GM21723 (cell line): ENCODE measurements around the gene SGSM1.
"Not testable (repeated sequence)": the region's sequence is repeated elsewhere in the genome, so short reads cannot be mapped to it uniquely, and the experiment has no call there.

ENCODE experiments used
- ATAC-seq: cut with Tn5 transposase; IDR thresholded peaks from one replicate; pipeline ENCODE4 v1.9.1; 2021; ENCODE audit warnings: mild to moderate bottlenecking, moderate library complexity; ENCODE audit not compliant: unreplicated experiment

The SGSM1 gene

DNA sequence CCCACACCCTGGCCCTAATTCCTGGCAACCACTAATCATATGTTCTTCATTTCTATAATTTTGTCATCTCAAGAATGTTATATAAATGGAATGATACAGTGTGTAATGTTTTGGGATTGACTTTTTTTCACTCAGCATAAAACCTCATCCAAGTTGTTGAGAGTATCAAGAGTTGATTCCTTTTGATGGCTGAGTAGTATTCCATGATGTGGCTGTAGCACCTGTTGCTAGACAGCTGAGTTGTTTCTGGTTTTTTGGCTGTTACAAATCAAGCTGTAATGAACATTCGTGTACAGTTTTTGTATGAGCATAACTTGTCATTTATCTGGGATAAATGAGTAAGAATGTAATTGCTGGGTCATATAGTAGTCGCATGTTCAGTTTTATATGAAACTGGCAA lies 81.2 kb downstream of the SGSM1 start:
- ATAC-seq = no peak

DNA sequence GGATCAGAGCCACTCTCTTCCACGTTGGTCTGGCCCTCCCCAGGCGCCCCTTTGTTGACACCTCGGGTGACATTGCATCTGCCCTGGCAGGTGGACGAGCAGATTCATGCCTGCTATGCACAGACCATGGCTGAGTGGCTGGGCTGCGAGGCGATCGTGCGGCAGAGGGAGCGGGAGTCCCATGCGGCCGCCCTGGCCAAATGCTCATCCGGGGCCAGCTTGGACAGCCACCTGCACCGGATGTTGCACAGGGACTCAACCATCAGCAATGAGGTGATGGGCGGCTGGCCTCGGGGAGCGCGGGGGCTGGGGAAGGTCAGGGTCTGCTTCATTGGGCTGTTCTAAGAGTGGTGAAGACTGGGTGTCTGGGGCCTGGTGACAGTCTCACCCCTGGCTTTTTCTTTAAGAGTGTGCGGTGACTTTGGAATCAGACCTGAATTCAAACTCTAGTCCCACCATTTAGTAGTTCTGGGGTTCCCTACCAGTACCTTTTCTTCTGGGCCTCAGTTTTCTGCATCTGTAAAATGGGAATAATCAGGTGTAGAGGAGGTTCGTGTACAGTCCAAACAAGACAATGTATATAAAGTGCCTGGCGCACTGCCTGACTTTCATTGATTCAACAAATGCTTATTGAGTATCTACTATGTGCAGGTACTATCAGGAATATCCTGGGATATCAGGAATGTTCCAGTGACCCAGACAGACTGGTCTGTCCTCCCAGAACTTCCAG lies 87.5 kb downstream of the SGSM1 start:
- ATAC-seq = no peak

DNA sequence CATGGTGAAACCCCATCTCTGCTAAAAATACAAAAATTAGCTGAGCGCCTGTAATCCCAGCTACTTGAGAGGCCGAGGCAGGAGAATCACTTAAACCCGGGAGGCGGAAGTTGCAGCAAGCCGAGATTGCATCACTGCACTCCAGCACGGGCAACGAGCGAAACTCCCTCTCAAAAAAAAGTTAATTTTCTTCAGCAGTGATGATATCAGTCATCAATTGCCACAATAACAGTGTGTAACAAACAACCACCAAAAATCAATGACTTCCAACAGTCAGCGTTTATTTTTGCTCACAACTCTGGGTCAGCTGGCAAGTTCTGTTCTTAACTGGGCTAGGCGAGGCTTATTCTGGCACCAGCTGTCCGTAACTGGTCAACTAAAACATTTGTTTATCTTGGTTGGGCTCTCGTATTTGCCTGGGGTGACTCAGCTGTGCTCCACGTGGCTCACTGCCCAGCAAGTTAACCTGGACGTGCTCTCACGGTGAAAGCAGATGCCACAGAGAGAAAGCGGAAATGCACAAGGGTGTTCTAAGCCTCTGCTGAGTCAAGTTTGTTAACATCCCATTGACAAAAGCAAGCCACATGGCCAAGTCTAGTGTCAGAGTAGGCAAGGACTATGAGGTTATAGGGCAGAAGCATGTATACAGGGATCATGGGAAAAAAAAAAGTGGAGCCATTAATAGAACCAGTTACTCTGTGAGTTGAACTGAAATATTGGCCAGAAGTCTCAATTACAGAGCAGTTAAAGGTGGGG lies 88.4 kb downstream of the SGSM1 start:
- ATAC-seq = no peak

DNA sequence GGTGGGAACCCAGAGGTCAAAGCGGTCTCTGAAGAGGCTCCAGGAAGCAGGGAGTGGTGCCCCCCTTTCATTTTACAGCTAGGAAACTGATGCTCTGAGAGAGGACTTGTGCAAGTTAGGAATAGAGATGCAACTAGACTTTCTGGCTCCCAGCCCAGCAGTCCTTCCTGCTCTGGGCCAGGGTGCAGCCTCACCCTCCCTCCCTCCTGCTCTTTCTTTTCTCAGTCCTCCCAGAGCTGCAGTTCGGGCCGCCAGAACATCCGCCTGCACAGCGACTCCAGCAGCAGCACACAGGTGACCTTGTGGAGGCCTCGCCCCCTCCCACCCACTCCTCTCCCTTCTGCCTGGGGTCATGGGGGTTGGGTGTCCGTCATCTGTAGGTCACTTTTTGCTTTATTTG lies 89.0 kb downstream of the SGSM1 start:
- ATAC-seq = no peak

DNA sequence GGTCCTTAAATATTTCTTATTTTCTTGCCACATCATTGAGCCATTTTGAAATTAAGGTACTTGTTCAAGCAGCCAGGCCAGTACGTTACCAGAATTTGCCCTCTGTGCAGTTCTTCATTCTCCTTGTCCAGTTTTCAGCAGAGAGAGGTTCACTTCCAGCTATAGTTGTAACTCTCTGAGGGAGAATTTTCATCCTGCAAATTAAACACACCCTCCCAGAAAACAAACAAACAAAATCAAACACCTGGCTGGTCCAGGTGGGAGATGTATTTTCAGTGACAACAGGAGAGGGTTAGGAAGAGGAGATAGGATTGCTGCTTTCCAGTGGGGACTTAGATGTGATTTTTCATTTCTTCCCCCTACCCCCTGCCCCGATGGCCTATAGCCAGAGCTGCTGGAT lies 95.4 kb downstream of the SGSM1 start:
- ATAC-seq = no peak

DNA sequence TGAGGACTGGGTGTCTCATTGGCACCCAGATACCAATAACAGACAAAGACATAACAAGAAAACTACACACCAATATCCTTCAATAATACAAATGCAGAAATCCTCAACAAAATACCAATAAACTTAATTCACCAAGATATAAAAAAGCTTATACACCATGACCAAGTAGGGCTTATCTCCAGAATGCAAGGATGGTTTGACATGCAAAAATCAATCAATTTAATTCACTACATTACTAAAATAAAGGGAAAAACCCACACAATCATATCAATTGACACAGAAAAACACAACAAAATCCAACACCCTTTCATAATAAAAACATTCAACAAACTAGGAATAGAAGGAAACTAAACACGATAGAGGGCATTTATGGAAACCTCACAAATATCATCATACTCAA lies 99.9 kb downstream of the SGSM1 start:
- ATAC-seq = no peak

DNA sequence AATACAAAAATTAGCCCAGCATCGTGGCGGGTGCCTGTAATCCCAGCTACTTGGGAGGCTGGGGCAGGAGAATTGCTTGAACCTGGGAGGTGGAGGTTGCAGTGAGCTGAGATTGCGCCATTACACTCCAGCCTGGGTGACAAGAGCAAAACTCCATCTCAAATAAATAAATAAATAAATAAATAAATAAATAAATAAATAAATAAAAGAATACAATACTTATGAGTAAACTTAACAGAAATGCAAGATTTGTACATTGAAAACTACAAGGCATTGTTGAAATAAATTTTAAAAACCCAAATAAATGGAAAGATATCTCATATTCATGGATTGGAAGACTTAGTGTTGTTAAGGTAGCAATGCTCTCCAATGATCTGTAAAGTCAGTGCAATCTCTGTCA lies 101.1 kb downstream of the SGSM1 start:
- not testable (repeated sequence) for ATAC-seq

DNA sequence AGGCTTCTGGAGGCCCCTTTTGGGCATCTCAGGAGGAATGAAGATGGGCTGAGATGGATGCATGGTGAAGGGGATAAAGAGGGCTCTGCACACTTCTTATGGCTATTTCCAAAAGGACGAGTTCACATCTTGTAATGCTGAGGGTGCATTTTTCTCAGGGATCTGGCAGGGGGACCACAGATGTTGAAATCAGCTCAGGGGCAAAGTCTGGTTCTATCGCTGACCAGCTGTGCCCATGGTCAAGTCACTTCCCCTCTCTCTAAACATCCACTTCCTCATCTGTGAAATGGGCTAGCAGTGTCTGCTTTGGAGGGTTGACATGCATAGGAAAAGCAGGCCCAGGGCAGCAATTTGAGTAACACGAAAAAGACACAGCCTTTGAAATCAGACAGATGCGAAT lies 114.0 kb downstream of the SGSM1 start:
- no peak for ATAC-seq

DNA sequence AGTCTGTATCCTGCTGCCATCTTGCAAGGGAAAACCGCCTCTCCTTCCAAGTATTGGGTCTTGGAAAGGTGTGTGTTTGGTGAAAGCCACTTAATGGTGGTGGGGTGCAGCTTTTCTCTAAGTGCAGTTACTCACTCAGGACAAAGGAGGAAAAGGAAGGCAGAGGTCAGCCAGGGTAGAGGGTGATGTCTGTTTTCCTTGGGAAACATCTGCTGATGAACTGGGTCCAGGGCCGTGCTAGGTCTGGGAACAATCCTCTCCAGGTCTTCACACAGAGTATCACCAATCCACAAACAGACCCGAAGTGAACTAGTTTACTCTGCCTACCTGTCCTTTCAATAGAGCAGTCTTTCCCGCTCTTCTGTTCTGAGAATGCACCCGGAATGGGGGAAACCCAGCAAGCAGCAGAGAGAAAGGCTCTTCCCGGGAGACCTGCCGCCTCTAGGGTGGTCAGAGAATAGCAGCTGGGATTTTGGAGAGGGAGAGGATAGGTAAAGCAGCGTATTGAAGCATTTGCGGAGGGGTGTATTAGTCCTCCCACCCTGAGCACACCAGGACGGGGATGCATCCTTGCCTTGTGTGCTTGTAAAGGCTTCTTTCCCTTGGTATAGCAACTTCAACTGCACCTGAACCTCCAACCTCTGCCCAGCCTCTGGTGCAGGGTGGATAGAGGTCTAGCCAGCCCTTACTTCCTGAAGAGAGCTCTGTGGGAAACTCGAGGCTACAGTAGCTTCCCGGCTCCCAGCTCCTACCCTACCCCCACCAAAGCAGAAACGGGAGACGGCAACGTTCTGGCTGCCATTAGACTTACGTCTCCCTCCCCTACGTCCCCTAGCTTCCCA lies 119.8 kb downstream of the SGSM1 start:
- ATAC-seq = no peak

DNA sequence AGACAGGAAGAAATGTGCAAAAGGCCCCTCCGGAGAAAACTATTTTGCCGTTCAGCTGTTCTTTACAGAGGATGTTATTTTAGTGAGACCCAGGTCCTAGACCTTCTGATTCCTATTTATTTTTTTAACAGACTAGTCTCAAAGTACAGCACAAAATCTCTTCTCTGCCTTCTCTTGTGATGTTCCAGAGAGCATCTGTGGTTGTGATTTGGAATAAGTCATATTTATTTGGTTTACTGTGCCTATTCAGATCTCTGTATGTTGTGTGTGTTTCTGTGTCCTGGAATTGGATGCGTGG lies 120.4 kb downstream of the SGSM1 start:
- ATAC-seq = no peak

DNA sequence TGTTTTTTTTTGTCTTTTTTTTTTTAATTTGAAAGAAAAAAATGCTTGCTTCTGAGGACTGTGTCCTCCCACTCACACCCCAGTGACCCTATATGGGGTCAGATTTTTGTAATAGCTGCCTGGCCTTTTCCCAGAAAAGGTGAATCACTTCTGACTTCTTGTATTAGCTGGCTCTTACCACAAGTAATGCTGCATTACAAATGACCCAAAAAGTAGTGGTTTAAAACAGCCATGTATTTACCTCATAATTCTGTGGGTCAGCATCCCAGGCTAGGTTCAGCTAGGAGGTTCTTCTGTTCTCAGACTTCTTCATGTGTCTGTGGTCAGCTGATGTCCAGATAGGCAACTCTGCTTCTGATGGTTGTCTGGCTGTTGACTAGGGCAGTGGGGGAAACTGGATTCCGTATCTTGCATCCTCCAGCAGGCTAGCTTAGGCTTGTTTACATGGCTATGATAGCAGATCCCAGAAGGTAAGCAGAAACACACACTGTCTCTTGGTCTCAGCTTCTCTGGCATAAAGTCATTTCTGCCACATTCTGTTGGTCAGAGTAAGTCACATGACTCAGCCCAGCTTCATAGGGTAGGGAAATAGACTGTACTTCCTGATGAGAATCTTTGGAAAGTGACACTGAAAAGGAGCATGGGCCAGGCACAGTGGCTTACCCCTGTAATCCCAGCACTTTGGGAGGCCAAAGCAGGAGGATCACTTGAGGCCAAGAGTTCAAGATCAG lies 121.0 kb downstream of the SGSM1 start:
- no peak for ATAC-seq

DNA sequence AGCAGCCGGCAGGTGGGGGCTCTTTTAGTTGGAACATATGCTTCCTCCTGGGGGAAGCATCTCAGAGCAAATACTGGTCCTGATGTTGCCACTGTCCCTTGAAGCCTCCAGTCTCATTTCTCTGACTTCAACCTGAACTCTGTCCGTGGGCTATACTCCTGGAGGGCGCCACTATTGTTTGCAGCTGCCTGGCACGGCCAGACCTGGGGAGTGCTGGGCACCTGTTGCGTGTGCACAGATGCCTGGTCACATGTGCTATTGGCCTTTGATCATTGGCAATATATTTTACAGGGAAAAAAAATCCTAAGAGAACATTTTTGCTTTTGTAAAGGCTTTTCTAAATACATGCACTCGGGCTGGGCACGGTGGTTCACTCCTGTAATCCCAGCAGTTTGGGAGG lies 122.3 kb downstream of the SGSM1 start:
- no peak for ATAC-seq

DNA sequence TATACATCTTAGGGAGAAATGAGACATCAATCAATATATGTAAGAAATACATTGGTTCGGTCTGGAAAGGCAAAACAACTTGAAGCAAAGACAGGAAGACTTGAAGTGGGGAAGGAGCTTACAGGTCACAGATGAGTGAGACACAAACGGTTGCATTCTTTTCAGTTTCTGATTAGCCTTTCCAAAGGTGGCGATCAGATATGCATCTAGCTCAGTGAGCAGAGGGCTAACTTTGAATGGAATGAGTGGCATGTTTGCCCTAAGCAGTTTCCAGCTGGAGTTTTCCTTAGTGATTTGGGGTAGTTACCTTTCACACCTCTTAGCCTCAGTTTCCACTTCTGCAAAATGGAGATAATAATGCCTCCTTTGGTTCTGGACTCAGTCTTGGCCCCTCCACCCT lies 124.7 kb downstream of the SGSM1 start:
- no peak for ATAC-seq

DNA sequence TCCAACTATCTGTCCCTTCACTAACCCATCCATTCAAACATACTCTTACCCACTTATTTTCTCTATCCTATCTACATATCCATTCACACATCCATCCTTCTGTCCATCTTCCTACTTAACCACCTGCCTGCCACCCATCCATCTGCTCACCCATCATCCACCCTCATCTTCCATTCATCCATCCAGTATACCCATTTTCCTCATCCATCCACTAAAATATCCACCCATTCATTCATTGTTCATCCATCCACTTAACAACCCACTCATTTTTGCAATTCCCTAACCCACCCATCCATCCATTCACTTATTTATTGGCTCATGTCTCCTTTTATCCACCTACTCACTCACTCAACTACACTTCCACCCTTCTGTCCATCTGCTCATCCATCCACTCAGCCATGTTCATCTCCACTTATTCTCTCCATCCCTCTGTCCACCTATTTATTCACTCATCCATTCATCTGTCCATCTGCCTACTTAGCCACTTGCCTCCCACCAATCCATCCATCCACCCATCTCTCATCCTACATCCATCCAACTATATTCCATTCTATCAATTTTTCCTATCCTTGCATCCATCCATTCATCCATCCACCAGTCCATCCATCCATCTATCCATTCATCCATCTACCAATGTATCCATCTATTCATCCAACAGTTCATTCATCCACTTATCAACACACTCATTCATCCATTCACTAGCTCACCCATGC lies 129.9 kb downstream of the SGSM1 start:
- no peak for ATAC-seq

DNA sequence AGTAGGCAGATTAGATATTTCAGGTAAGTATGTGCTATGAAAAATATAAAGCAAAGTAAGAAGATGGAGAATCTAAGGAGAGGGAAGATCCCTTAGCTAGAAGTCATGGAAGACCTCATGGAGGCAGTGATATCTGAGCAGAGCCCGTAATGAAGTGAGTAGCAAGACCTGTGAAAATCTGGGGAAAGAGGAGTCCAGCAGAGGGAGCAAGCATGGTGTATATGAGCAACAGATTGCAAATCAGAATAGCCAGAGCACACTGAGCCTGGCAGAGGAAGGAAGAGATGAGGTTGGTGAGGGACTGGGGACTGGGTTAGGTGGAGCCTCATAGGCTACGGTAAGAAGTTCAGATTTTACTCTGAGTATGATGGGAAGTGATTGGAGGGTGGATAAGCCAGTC lies 131.1 kb downstream of the SGSM1 start:
- no peak for ATAC-seq

DNA sequence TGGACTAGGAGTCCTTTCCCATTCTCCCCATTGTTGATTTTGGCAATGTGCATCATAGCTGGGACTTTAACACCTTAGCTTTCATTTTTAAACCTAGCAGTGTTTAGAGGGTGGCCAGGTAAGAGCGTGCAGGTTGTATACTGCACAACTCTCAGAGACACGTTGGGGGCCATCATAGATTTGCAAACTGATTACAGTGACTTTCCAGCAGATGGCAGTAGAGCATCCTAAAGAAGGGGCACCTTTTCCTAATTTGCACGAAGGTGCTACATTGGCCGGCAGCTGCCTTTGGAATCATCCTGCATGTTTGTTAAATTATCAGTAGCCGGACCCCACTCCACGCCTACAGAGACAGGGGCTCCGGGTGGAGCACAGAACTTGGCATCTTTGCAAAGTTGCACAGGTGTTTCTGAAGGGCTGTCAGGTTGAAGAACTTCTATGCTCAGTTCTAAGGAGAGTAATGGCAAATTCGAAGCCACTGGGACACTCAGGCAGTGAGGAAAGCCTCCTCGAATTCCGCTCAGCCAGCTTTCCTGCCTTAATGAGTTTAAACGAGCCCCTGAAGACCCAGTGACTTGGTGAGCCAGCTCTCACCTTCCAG lies 132.8 kb downstream of the SGSM1 start:
- no peak for ATAC-seq

DNA sequence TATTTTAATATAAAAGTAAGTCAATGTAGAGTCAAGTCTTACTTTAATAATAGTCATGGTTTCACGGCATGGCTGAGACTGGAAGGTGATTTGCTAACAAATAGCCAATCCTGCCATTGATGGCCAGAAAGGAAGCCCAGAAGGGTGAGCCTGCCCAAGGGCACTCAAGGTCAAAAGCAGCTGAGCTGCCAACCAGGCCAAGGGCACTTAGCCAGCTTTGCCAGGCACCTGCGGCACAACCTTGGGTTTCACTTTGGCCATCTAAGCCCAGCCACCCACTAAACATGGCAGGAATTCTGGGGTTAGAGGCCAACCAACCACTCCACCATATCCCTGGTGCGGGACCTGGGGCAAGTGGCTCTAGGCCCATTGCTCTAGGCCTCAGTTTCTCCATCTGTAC lies 136.3 kb downstream of the SGSM1 start:
- no peak for ATAC-seq

DNA sequence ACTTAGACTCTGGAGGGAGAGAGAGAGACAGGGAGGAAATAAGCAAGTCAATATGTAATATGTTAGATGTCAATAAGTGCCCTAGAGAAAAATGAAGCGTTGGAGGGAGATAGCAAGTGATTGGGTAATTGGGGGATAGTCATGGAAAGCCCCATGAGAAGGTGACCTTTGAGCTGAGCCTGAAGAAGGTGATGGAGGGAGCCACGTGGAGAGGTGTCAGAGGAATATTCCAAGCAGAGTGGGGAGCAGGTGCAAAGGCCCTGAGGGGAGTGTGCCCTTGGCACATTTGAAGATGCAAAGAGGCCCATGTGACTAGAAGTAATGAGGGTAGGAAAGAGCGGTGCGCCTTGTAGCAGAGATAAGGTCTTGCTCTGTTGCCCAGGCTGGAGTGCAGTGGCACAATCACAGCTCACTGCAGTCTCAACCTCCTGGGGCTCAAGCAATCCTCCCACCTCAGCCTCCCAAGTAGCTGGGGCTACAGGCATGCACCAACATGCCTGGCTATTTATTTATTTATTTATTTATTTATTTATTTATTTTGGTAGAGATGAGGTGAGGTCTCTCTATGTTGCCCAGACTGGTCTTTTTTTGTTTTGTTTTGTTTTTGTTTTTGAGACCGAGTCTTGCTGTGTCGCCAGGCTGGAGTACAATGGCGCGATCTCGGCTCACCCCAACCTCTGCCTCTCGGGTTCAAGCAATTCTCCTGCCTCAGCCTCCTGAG lies 138.4 kb downstream of the SGSM1 start:
- ATAC-seq = no peak

DNA sequence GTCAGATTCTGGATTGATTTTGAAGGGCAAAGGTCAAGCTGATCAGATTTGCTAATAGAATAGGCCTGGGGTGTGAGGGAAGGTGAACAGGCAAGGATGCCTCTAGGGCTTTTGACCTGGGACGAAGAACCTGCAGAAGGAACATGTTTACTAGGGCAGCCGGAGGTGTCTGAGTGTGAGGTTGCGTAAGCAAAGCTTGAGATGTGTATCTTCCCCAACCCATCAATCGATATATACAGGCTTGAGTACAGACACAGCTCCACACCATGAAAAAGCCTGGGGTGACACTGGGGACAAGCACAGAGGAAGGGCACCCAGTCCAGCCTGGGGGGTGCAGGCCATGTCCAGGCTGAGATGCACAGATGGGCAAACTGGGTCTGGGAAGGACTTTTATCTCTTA lies 139.4 kb downstream of the SGSM1 start:
- no peak for ATAC-seq

DNA sequence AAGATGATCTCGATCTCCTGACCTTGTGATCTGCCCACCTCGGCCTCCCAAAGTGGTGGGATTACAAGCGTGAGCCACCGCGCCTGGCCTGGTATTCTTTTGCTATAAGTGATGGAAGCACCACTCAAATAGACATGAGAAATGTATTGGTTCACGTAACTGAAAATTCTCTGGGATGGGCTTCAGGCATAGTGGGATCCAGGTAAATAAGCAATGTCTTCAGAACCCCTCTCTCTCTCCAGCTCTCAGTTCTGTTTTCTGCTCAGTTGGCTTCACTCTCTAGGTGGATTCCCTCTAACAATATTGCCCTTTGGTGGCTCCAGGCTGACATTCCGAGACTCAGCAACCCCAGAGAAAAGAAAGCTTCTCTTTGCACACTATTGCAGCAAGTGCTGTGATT lies 141.4 kb downstream of the SGSM1 start:
- ATAC-seq = no peak
